Measurements from ENCODE around the gene CDH16.
A peak's percentile ranks its signal among the peaks of the same experiment; 100 is the strongest.
"Not testable (repeated sequence)": the region's sequence is repeated elsewhere in the genome, so short reads cannot be mapped to it uniquely, and the experiment has no call there.

The CDH16 gene

DNA sequence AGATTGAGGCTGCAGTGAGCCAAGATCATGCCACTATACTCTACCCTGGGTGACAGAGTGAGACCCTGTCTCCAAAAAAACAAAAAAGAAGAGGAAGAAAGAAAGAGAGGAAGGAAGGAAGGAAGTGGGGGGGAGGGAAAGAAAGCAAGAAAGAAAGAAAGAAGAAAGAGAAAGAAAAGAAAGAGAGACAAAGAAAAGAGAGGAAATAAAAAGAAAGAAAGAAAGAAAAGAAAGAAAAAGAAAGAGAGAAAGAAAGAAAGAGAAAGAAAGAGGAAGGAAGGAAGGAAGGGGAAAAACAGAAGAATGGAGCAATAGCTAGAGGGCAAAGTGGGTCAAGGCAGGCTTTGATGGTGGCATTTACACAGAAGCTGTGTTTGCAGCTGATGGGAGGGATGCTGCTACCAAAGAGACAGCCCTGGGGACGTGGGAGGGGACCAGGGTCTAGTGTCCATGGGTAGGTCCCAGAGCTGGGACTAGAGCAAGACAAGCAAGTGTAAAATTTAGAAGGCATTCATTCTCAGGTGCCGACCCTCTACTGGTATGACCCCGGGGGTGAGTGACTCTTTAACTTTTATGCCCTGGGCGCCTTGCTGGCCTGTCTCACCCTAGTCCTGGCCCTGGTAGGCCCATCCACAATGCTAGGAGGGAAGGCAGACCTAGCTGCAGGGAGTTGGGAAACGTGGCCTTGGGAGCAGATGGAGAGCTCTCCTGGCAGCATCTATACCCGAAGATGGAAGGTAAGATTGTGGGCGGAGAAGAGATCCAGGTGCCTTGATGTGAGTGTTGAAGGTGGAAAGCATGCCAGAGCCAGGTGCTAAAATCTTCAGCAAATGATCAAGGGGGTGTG is 40.4 kb upstream of the CDH16 start:
- Histone ChIP-seq H3K4me3 (ENCODE audit: low read depth, low read length) (no peak overlapping the region), H3K36me3 (ENCODE audit: control insufficient read depth in 2 of 2, insufficient read depth in 1 of 2, low read length in 2 of 2) (peaks cover 0 to 14% of the 10 kb centered on the region in 2 experiments; a peak in 1 of 3 replicates), H3K9me3 (ENCODE audit: control insufficient read depth, insufficient read depth, low read depth, low read length) (no peaks in the 10 kb centered on the region), H3K4me1 (ENCODE audit: control insufficient read depth, insufficient read depth, low read length) (no peaks in the 10 kb centered on the region), H3K27ac (ENCODE audit: extremely low read depth, low read depth, low read length) (no peak overlapping the region)
- ChIA-PET CTCF (interaction anchor here (0.7 to 3.8 kb wide), 10 partner anchors 9 to 209 kb away, joined by 3 to 33 read pairs (median 6); no protein-coding TSS in a partner anchor), POLR2A (interaction anchor here (0.6 to 0.7 kb wide), 2 partner anchors 22 to 301 kb away, joined by 3 read pairs; no protein-coding TSS in a partner anchor)
- TF ChIP-seq, protein P1, sequence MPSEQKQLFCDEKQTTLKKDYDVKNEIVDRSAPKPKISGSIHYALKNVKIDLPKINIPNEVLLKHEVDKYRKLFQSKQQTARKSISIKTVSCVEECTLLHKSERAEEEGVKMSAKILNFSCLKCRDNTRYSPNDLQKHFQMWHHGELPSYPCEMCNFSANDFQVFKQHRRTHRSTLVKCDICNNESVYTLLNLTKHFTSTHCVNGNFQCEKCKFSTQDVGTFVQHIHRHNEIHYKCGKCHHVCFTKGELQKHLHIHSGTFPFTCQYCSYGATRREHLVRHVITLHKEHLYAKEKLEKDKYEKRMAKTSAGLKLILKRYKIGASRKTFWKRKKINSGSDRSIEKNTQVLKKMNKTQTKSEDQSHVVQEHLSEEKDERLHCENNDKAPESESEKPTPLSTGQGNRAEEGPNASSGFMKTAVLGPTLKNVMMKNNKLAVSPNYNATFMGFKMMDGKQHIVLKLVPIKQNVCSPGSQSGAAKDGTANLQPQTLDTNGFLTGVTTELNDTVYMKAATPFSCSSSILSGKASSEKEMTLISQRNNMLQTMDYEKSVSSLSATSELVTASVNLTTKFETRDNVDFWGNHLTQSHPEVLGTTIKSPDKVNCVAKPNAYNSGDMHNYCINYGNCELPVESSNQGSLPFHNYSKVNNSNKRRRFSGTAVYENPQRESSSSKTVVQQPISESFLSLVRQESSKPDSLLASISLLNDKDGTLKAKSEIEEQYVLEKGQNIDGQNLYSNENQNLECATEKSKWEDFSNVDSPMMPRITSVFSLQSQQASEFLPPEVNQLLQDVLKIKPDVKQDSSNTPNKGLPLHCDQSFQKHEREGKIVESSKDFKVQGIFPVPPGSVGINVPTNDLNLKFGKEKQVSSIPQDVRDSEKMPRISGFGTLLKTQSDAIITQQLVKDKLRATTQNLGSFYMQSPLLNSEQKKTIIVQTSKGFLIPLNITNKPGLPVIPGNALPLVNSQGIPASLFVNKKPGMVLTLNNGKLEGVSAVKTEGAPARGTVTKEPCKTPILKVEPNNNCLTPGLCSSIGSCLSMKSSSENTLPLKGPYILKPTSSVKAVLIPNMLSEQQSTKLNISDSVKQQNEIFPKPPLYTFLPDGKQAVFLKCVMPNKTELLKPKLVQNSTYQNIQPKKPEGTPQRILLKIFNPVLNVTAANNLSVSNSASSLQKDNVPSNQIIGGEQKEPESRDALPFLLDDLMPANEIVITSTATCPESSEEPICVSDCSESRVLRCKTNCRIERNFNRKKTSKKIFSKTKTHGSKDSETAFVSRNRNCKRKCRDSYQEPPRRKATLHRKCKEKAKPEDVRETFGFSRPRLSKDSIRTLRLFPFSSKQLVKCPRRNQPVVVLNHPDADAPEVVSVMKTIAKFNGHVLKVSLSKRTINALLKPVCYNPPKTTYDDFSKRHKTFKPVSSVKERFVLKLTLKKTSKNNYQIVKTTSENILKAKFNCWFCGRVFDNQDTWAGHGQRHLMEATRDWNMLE (tag by site-specific recombination; conservative IDR thresholded peaks at IDR 0.05; ENCODE audit: low read depth): no peak
- TF ChIP-seq ZNF423 (tag by site-specific recombination; IDR thresholded peaks at IDR 0.05) (no peak), ZNF366 (tag by site-specific recombination; conservative IDR thresholded peaks at IDR 0.05) (peak; percentile 94), ZNF791 (tag by site-specific recombination; IDR thresholded peaks at IDR 0.05) (no peak), ZNF121 (tag by site-specific recombination; IDR thresholded peaks at IDR 0.05) (no peak), SETDB1 (IDR thresholded peaks at IDR 0.05; ENCODE audit: insufficient read length, low read length) (no peak), KLF9 (tag by site-specific recombination; IDR thresholded peaks at IDR 0.05; ENCODE audit: low read depth) (0 out of 2 replicates have a peak, but pooled peaks have one; percentile 15), ZNF677 (tag by site-specific recombination; IDR thresholded peaks at IDR 0.05) (no peak), BCL11B (tag by site-specific recombination; IDR thresholded peaks at IDR 0.05; ENCODE audit: low read depth) (no peak), RBAK (tag by site-specific recombination; IDR thresholded peaks at IDR 0.05) (no peak), ZNF596 (tag by site-specific recombination; IDR thresholded peaks at IDR 0.05) (no peak), PRDM1 (tag by site-specific recombination; IDR thresholded peaks at IDR 0.05) (peak; percentile 28; the same call in 1 of the 2 replicates), ZNF350 (tag by site-specific recombination; IDR thresholded peaks at IDR 0.05) (no peak), ZNF654 (tag by site-specific recombination; IDR thresholded peaks at IDR 0.05; ENCODE audit: low read depth) (no peak), REPIN1 (tag by site-specific recombination; IDR thresholded peaks at IDR 0.05; ENCODE audit: low read depth) (no peak), ZNF664 (tag by site-specific recombination; IDR thresholded peaks at IDR 0.05) (no peak), ZNF707 (tag by site-specific recombination; IDR thresholded peaks at IDR 0.05) (no peak), ZNF521 (tag by site-specific recombination; IDR thresholded peaks at IDR 0.05) (no peak), EGR2 (tag by site-specific recombination; IDR thresholded peaks at IDR 0.05; ENCODE audit: low read depth) (no peak), ZNF37A (tag by site-specific recombination; IDR thresholded peaks at IDR 0.05) (no peak)
- TF ChIP-seq, protein P2, sequence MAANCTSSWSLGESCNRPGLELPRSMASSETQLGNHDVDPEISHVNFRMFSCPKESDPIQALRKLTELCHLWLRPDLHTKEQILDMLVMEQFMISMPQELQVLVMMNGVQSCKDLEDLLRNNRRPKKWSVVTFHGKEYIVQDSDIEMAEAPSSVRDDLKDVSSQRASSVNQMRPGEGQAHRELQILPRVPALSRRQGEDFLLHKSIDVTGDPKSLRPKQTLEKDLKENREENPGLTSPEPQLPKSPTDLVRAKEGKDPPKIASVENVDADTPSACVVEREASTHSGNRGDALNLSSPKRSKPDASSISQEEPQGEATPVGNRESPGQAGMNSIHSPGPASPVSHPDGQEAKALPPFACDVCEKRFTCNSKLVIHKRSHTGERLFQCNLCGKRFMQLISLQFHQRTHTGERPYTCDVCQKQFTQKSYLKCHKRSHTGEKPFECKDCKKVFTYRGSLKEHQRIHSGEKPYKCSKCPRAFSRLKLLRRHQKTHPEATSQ (tag by site-specific recombination; IDR thresholded peaks at IDR 0.05): no peak
- TF ChIP-seq, protein P3, sequence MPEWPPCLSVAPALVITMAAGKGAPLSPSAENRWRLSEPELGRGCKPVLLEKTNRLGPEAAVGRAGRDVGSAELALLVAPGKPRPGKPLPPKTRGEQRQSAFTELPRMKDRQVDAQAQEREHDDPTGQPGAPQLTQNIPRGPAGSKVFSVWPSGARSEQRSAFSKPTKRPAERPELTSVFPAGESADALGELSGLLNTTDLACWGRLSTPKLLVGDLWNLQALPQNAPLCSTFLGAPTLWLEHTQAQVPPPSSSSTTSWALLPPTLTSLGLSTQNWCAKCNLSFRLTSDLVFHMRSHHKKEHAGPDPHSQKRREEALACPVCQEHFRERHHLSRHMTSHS (tag by site-specific recombination; IDR thresholded peaks at IDR 0.05): no peak
- TF ChIP-seq, protein P4, sequence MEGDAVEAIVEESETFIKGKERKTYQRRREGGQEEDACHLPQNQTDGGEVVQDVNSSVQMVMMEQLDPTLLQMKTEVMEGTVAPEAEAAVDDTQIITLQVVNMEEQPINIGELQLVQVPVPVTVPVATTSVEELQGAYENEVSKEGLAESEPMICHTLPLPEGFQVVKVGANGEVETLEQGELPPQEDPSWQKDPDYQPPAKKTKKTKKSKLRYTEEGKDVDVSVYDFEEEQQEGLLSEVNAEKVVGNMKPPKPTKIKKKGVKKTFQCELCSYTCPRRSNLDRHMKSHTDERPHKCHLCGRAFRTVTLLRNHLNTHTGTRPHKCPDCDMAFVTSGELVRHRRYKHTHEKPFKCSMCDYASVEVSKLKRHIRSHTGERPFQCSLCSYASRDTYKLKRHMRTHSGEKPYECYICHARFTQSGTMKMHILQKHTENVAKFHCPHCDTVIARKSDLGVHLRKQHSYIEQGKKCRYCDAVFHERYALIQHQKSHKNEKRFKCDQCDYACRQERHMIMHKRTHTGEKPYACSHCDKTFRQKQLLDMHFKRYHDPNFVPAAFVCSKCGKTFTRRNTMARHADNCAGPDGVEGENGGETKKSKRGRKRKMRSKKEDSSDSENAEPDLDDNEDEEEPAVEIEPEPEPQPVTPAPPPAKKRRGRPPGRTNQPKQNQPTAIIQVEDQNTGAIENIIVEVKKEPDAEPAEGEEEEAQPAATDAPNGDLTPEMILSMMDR (tag by site-specific recombination; IDR thresholded peaks at IDR 0.05): no peak

DNA sequence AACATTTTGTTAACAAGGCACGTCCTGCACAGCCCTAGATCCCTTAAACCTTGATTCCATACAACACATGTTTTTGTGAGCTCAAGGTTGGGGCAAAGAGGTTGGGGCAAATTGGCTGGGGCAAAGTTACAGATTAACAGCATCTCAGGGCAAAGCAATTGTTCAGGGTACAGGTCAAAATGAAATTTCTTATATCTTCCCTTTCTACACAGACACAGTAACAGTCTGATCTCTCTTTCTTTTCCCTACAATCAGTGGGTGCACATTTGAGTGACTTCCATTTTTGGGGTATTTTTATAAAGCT is 37.4 kb upstream of the CDH16 start:
- H3K4me3 ChIP-seq (ENCODE audit: low read depth, low read length); POLR2A ChIA-PET; H3K27ac ChIP-seq (ENCODE audit: extremely low read depth, low read depth, low read length); H3K36me3 ChIP-seq (ENCODE audit: control insufficient read depth in 2 of 2, insufficient read depth in 1 of 2, low read length in 2 of 2); H3K9me3 ChIP-seq (ENCODE audit: control insufficient read depth, insufficient read depth, low read depth, low read length); H3K4me1 ChIP-seq (ENCODE audit: control insufficient read depth, insufficient read depth, low read length): not testable (repeated sequence)
- CTCF ChIA-PET: interaction anchor here (0.8 to 3.0 kb wide), 5 partner anchors 16 to 160 kb away, joined by 3 to 13 read pairs (median 3); no protein-coding TSS in a partner anchor

Measured in HEK293 (cell line).